GOT3 (cell line): Measurements from ENCODE around the gene ETV4.

Source experiments
- DNase-seq: peaks from one replicate; lab custom pipeline; 2025; ENCODE audit warnings: mixed read lengths; lab: John Stamatoyannopoulos, UW

The ETV4 gene

GRCh38 chr17:43546319-43547188, at the start of gene ETV4:
Gene ETV4, minus strand, starts transcription at chr17:43546340. Its CDS starts 723 bp downstream, at chr17:43545617.
- peak; percentile 64 for DNase-seq

DNA sequence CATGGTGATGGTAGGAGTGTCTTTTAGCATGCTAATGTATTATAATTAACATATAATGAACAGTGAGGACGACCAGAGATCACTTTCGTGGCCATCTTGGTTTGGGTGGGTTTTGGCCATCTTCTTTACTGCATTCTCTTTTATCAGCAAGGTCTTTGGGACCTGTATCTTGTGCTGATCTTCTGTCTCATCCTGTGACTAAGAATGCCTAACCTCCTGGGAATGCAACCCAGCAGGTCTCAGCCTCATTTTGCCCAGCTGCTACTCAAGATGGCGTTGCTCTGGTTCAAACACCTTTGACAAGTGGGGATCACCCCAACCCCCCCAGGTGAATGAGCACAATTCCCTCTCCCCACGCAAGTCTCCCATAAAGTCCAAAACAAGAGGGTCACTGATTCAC, 49.3 kb upstream of the ETV4 start:
- no peak for DNase-seq

DNA sequence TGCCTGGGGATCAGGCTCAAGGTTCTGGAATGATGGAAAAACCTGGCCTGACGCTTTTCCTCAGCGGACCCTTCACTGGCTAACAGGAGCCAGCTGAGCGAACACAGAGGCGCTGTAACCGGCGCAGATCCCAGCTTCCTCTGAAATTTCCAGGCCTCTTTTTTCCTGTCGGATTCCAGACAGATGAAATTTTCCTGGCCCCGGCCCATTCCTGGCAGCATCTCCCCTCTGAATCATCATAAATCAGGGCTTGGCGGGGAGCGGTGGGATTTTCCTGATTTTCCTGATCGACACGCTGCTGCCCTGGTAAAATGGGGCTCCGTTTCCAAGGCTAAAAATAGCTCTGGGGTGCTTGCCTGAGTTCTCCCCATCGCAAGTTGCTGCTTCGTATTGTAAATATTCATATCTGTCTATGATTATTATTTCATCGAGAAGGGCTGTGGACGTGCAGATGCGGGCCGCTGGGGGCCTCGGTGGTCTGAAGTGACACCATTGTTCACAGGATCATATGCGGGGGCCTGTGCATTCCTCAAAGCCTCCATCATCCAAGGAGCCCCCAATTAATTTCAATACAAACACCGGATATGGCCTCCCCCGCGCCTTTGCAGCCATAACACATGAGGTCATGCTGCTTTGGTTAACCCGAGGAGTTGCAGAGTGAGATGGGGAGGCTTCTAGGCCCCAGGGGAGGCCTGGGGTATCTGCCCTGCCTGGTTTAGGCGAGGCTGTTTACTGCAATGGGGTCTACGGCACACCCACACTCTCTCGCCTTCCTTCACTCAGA, 45.8 kb upstream of the ETV4 start:
- DNase-seq = peak; percentile 31

- no peak for DNase-seq
These were observed 44.9 kb upstream of the ETV4 start for GRCh38 chr17:43591001-43591400.

DNA sequence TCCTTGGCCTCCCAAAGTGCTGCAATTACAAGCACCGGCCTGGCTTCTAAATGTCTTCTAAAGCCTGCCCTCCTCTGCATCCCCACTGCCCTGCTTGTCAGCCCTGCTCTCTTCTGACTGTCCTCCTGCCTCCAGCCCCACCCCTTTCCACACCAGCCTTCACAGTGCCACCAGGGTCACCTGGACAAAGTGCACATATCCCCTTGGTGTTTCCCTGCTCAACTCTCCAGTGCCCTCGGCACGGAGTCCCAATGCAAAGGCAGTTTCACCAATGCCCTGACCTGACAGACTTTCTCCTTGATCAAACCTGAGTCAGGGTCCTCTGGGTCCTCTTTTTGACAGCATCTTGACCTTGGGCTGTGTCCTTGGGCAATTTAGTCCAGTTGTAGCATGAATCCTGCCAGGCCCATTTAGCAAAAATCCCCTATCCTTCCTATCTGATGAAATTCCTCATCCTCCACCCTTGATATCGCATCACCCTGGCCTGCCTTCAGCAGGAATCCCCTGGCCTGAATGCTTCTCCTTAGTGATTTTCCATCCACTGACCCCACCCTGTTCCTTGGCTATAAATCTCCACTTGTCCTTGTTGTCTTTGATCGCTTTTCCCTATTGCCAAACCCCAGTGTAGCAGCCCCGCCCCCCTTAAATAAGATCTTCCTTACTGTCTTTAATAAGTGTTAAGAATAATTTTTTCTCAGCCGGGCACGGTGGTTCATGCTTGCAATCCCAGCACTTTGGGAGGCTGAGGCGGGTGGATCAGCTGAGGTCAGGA, 42.7 kb upstream of the ETV4 start:
- no peak for DNase-seq

DNA sequence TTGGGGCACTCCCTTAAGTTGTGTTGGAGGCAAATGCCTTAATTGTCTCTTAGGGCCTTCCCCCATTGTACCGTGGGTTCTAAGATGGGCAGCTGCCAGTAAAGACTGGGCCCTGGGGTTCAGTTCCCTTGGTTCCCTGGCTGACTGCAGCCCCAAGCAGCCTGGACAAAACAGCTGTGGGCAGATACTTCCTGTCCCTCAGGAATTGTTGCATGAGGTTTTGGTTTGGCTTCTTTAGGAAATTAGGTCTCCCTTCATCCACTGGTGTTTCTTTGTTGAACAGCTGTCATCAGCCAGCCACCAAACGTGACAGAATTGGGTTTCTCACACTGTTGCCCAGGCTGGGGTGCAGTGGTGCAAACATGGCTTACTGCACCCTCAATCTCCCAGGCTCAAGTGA, 42.0 kb upstream of the ETV4 start:
- DNase-seq = no peak

DNA sequence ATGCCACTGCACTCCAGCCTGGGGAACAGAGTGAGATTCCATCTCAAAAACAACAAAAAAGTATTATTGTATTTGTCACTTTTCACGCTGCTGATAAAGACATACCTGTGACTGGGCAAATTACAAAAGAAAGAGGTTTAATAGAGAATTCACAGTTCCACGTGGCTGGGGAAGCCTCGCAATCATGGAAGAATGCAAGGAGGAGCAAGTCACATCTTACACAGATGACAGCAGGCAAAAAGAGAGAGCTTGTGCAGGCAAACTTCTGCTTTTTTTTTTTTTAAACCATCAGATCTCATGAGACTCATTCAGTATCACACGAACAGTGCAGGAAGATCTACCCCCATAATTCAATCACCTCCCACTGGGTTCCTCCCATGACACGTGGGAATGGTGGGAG, 41.5 kb upstream of the ETV4 start:
- DNase-seq = no peak

DNA sequence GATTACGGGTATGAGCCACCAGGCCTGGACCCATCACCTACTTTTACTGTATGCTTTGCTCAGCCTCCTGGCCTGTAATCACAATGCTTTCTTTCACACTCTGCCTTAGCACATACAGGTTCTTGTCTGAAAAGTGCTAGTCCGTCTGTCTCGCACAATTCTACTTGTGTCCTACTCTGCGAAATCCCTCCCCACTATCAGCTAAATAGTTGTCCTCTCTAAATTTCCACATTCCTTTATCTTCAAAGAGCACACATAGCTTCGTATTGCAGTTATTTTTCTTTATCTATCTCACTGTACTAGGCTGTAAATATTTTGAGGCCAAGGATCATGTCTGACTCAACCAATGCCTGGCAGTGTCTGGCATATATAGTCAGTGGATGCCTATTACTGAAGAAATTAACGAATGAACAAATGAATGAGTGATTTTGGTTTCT, 38.5 kb upstream of the ETV4 start:
- no peak for DNase-seq

- DNase-seq = no peak
These were observed 37.2 kb upstream of the ETV4 start for GRCh38 chr17:43583332-43583731.

GRCh38 chr17:43581613-43582012, 35.5 kb upstream of the ETV4 start:
- no peak for DNase-seq

DNA sequence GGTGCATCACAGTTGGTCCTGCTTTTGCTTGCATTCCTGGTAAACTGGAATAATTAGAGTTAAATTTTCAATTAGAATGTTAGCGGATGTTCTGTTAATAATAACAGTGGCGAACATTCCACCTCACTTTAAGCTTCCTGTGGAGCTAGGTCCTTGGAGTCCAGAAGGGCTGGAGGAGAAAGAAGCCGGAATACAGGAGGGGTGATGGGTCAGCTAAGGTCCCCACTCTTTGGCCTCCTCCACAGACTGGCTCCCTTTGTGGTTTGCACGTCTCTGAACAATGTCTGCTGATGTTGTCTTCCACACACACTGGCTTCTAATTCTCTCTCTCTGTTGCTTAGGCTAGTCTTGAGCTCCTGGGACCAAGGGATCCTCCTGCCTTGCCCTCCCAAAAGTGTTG, 35.0 kb upstream of the ETV4 start:
- no peak for DNase-seq

GRCh38 chr17:43579566-43580140, 33.5 kb upstream of the ETV4 start:
- DNase-seq = no peak

DNA sequence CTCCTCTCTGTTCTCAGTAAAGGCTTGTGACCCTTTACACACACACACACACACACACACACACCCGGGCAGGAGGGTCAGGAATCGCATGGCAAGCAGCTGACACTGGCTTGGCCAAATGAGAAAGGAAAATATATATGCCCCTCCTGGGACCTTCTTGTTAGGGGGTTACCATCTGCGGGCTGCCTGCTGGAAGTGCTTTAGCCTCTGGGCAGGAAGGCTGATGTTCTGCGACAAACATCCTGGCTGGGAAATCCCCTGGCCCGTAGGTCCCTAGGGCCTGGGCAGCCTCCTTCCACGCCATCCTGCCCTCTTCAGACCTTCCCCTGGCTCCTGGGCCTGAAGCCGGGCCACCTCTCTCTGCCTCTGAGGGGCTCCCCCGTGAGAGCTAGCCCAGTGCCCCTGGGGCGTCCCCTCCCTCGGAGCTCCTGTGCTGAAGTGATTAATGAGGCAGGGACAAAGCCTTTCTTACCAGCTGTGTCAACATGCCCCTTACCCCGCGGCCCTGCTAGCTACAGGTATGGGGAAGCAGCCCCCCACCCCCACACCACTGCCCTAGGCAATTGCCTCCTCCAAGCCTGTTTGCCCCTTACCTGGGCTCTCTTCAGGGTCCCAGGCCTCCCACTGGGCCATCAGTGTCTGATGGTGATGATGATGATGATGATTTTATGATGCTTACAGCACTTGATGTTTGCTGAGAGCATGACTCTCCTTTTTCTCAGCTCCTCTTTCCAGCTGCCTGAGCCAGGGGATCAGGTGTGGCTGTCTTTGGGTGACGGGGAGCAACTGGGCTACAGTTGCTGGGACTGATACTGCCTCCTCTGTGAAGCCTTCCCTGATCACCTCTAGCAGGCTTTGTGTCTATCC, 32.8 kb upstream of the ETV4 start:
- DNase-seq = no peak

DNA sequence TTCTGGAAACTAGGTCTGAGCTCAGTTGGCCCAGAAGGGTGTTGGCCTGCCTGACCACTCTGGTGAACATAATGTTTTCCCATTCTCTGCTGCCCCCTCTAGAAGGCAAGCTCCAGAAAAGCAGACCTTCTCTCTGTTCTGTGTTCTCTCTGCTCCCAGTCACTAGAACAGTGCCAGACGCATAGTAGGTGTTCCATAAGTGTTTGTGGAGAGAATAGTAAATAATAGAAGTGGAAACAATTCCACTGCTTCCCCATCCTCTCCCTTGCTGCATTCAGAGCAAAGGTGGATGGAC, 32.2 kb upstream of the ETV4 start:
- DNase-seq = no peak

DNA sequence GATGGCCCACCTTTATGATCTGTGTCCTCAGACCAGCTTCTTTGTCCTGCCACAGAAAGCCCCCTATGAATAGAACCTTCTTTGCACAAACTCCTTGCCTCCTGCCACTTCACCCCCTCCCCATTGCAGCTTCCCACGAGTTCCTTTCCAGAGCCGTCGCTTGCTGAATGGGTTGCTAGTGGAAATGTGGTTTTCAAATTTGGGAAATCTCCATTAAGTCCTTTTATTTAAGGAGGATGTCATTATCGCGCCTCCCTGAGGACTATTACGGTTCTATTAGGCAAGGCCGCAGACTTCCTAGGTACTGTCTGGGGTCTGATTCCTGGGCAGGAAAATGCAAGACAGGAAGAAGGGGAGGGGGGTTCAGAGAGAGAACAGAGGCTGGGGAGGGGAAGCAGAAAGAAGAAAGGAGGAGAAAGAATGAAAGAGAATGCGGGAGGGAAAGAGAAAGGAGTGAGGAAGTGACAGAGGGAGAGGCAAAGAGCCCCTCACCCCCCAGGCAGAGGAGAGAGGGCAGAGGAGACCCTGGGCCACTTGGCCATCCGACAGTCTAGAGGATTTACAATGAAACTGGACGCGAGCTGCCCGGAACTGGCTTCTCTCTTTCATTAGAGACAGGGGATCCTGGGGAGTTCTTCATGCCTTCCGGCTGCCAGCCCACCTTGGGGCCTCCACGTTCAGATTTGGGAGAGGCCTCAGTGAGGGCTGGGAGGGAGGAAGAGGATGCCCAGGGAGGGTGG, 31.7 kb upstream of the ETV4 start:
- no peak for DNase-seq

- DNase-seq = peak; percentile 13
These were observed 30.6 kb upstream of the ETV4 start for GRCh38 chr17:43576563-43577229.

GRCh38 chr17:43574896-43575525, 28.9 kb upstream of the ETV4 start:
- no peak for DNase-seq

DNA sequence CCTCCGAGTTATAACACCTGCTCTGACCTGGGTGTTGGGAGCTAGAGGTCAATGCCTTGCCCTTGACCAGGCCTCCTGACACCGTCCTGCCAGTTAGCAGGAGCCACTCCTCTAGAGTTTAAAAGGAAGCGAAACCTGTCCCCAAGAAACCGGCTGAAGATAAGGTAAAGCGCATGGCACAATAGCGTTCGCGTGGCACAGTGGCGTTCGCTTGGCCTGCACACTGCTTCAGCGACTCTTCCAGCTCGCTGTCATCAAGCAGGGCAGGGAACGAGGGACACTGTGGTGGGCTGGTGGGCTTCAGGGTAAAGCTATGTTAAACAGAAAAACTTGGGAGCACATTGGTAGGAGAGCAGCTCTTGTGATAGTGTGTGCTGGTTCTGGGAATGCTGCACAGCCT, 28.2 kb upstream of the ETV4 start:
- no peak for DNase-seq

DNA sequence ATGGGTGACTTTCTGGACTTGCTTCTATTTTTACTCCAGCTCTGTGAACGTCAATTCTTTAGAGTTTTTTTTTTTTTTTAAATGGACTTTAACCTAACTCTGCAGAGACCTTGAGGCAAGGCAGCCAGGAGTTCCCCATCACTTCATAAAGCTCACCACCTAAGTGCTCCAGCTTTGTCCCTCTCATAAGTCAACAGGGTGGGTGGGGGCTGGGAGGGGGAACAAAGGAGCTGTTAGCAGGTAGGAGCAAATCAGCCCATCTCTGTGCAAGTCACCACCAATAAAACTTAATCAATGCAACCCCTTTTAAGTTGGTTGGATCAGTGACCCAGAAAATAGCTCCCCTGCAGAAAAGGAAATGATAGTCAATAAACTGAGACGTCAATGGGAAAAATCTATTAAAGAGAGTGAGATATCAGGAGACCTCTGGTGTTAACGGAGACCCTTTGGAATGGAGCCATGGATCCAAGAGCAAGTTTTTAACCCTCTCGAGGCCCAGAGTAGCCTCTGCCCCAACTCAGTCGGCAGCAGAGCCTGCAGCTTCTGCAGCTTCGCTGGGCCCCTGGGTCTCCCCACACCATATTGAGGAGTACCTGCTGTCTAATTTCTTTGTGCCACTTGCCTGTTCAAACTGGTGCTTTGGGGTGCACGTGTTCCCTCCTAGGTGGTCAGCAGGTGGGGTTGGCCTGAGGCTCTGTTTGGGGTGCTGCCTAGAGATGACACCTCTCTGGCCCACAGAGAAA, 27.6 kb upstream of the ETV4 start:
- no peak for DNase-seq
